Fibroblast of mammary gland (primary cell): ENCODE results near the gene ALMS1.

Experiments
- DNase-seq: peaks from one replicate; pipeline ENCODE4 v3.0.0-alpha.2; 2010; ENCODE audit warnings: low read depth
- H3K4me3 ChIP-seq: 2 replicates; pipeline ENCODE4 v1.5.1; 2011; ENCODE audit warnings: low read depth, mild to moderate bottlenecking, low read length, moderate library complexity; ENCODE audit not compliant: control insufficient read depth
- TF ChIP-seq, protein P1 (sequence below): conservative IDR thresholded peaks from 2 replicates; pipeline ENCODE4 v1.5.1; 2011; ENCODE audit warnings: low read depth, low read length, inconsistent platforms; ENCODE audit not compliant: control insufficient read depth, insufficient read depth

The ALMS1 gene

GRCh38 chr2:73415906-73416305 is 30.3 kb downstream of the ALMS1 start:
- DNase-seq, result peak; percentile 21
- TF ChIP-seq, protein P1, sequence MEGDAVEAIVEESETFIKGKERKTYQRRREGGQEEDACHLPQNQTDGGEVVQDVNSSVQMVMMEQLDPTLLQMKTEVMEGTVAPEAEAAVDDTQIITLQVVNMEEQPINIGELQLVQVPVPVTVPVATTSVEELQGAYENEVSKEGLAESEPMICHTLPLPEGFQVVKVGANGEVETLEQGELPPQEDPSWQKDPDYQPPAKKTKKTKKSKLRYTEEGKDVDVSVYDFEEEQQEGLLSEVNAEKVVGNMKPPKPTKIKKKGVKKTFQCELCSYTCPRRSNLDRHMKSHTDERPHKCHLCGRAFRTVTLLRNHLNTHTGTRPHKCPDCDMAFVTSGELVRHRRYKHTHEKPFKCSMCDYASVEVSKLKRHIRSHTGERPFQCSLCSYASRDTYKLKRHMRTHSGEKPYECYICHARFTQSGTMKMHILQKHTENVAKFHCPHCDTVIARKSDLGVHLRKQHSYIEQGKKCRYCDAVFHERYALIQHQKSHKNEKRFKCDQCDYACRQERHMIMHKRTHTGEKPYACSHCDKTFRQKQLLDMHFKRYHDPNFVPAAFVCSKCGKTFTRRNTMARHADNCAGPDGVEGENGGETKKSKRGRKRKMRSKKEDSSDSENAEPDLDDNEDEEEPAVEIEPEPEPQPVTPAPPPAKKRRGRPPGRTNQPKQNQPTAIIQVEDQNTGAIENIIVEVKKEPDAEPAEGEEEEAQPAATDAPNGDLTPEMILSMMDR, result no peak
- H3K4me3 ChIP-seq, result no peak overlapping the region

DNA sequence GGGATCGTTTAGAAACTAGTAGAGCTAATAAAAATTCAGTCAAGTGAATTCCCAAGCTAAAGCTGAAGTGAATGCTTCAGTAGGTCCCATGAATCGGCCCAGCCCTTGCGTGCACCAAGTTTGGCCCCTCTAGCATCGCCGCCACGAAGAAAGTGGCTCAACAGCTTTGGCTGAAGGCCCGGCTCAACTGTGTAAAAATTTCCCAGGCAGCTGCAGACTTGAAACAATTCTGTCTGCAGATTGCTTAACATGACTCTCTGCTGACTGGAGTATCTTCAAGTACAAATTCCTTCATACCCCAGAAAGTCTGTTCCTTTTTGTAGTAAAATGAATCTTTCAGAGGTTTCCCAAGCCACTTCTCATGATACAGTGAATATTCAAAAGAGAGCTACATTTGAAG is 32.7 kb downstream of the ALMS1 start:
- no peak overlapping the region for H3K4me3 ChIP-seq
- TF ChIP-seq, protein P1, result no peak
- DNase-seq, result peak; percentile 86

- TF ChIP-seq, protein P1, result no peak
- H3K4me3 ChIP-seq, result no peak overlapping the region
- DNase-seq, result no peak
These were observed 38.3 kb downstream of the ALMS1 start for GRCh38 chr2:73423913-73424312.

- H3K4me3 ChIP-seq, result no peak overlapping the region
- no peak for DNase-seq
- TF ChIP-seq, protein P1, result no peak
These were observed 40.5 kb downstream of the ALMS1 start for GRCh38 chr2:73426176-73426575.

DNA sequence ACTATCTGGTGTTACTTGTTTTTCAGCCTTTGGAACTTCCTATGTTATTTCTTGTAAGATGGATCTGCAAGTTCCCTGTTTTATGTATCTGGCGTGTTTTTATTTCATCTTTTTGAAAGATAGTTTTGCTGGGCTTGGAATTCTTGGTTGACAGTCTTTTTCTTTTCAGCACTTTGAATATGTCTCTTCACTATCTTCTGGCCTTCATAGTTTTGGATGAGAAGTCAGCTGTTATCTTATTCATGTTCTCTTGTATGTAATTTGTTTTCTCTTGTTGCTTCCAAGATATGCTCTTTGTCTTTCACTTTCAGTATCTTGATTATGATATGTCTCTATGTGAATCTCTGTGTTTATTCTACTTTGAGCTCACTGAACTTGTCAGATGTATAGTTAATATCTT is 50.4 kb downstream of the ALMS1 start:
- no peak for DNase-seq
- no peak overlapping the region for H3K4me3 ChIP-seq
- TF ChIP-seq, protein P1, result no peak

GRCh38 chr2:73444202-73444601 is 58.6 kb downstream of the ALMS1 start:
- H3K4me3 ChIP-seq, result no peak overlapping the region
- TF ChIP-seq, protein P1, result no peak
- no peak for DNase-seq

DNA sequence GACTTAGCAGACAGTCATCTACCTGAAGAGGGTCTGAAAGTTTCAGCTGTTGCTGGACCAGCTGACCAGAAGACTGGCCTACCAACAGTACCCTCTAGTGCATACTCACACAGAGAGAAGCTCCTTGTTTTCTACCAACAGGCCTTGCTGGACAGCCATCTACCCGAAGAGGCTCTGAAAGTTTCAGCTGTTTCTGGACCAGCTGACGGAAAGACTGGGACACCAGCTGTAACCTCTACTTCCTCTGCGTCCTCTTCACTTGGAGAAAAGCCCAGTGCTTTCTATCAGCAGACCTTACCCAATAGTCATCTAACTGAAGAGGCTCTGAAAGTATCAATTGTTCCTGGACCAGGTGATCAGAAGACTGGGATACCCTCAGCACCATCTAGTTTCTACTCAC is 63.2 kb downstream of the ALMS1 start:
- TF ChIP-seq, protein P1, result no peak
- no peak overlapping the region for H3K4me3 ChIP-seq
- DNase-seq, result no peak
